Measurements from ENCODE around the gene PRPF6. TPM values are rescaled to one million over a fixed set of nuclear protein-coding genes. Genes with fewer than 3 reads are reported as not detected.
A peak's percentile ranks its signal among the peaks of the same experiment; 100 is the strongest.

The PRPF6 gene
- total RNA-seq, 3 donors from 2014 or later = 51.2 to 64.4 (median 59.1) TPM

GRCh38 chr20:64015635-64016034 lies 34.7 kb downstream of the PRPF6 start:
- ATAC-seq (no peak), DNase-seq (no peak)
- H3K36me3 ChIP-seq (ENCODE audit: low read depth) = peaks cover 13% of the 10 kb centered on the region
- no peaks in the 10 kb centered on the region for H3K9me3 ChIP-seq
- H3K4me1 ChIP-seq (ENCODE audit: low read depth) = no peaks in the 10 kb centered on the region
- no peak overlapping the region for H3K4me3 ChIP-seq
- TF ChIP-seq CTCF (IDR thresholded peaks at IDR 0.05) = no peak
- intact Hi-C loops (cut with DNase I, micrococcal nuclease) = no loop called here

DNA sequence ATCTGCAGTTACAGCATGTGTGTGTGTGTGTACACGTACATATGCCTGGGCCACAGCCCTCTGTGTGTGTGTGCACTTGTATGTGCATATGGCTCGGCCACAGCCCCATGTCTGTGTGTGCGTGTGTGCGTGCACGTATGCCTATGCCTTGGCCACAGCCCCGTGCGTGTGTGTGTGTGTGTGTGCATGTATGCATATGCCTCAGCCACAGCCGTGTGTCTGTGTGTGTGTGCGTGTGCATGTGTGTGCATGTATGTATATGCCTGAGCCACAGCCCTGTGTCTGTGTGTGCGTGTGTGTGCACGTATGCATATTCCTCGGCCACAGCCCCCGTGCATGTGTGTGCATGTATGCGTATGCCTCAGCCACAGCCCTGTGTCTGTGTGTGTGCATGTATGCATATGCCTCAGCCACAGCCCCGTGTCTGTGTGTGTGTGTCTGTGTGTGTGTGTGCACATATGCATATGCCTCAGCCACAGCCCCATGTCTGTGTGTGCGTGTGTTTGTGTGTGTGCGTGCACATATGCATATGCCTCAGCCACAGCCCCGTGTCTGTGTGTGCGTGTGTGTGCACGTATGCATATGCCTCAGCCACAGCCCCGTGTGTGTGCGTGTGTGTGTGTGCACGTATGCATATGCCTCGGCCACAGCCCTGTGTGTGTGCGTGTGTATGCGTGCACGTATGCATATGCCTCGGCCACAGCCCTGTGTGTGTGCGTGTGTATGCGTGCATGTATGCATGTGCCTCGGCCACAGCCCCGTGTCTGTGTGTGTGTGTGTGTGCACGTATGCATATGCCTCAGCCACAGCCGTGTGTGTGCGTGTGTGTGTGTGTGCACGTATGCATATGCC lies 40.4 kb downstream of the PRPF6 start:
- no peak for DNase-seq
- Histone ChIP-seq H3K36me3 (ENCODE audit: low read depth) (no peaks in the 10 kb centered on the region), H3K4me3 (no peak overlapping the region), H3K9me3 (no peaks in the 10 kb centered on the region), H3K4me1 (ENCODE audit: low read depth) (peaks cover 20% of the 10 kb centered on the region)
- intact Hi-C loops (cut with DNase I, micrococcal nuclease) = no loop called here
- TF ChIP-seq CTCF (IDR thresholded peaks at IDR 0.05) = no peak
- ATAC-seq = no peak

DNA sequence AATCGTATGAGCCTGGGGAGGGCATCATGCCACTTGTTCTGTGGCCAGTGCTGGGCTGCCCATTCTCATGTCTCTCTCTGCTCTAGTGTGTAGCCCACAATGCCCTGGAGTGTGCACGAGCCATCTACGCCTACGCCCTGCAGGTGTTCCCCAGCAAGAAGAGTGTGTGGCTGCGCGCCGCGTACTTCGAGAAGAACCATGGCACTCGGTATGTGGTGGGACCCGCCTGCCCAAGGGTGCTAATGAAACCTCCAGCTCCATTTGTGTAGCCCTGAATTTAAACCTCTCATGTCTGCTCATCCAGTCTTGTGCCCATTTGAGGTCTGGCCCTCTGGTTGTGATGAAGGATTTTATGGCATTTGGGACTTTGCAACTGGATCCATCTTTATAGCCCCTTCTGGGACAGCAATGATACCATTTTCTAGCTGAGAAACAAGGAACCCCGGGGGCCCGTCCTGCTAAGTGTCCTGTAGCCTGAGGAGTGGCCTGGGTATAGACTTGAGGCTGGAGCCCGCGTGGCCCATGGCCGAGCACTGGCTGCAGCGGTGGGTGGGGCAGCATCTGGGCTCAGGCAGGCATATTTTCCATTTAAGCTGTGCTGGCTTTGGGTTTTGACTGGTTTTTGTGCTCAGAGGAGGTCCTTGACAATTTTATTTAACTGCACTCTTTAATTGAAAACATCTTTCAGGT lies 41.9 kb downstream of the PRPF6 start:
- no peak for TF ChIP-seq CTCF (IDR thresholded peaks at IDR 0.05)
- Histone ChIP-seq H3K4me3 (no peak overlapping the region), H3K36me3 (ENCODE audit: low read depth) (peaks cover 4% of the 10 kb centered on the region), H3K4me1 (ENCODE audit: low read depth) (peaks cover 20% of the 10 kb centered on the region), H3K9me3 (no peaks in the 10 kb centered on the region)
- DNase-seq (peak in 1 of 3 donors; percentile 31), ATAC-seq (no peak)
- intact Hi-C loops (cut with DNase I, micrococcal nuclease) = no loop called here

DNA sequence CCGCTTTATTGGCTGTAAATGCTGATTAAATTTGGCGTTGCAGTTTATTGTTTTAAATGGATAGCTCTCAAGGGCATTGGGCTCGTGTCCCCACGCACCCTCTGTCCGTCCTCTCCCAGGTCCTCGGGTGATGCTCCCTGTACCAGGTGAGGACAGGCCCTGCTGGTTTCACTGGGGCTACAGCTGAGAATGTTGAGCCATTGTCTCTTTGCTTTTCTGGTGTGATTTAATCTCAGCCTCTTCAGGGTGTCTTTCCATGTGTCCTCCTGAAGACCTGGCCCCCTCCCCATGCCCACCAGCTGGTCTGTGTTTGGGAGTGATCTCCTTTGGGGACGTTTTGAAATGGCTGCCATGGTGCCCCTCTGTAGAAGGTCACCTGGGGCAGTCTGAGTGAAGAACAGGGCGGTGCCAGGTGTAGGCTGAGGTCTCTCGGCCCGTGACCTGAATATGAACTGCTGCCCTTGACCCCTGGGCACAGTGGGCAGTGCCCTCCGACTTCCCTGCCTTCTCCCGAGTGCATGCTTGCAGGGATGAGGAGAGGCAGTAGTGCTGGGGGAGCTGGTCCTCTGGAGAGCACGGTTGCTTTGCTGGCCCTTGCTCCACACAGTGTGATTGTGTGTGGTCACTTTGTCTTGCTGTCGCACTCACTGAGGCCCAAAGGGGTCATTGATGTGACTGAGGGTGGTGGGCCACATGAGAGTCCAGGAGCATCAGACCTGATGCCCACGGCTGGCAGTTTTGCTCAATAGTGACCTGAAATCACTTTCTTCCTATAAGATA lies 42.6 kb downstream of the PRPF6 start:
- intact Hi-C loops (cut with DNase I, micrococcal nuclease) = no loop called here
- peak; percentile 18 for ATAC-seq
- DNase-seq = peak in 1 of 3 donors; percentile 33

More for the DNA sequence above, 42.6 kb downstream of the PRPF6 start:
- no peak for TF ChIP-seq CTCF (IDR thresholded peaks at IDR 0.05)
- Histone ChIP-seq H3K4me3 (no peak overlapping the region), H3K4me1 (ENCODE audit: low read depth) (peaks cover 20% of the 10 kb centered on the region), H3K9me3 (no peaks in the 10 kb centered on the region), H3K36me3 (ENCODE audit: low read depth) (peaks cover 4% of the 10 kb centered on the region)

All from mucosa of descending colon (tissue), 3 donors.